HFFc6 (cell line): ENCODE results near the gene UBXN1. TPM values are rescaled to one million over a fixed set of nuclear protein-coding genes. Genes with fewer than 3 reads are reported as not detected.

Source experiments
- DNase-seq: peaks from one replicate; pipeline ENCODE4 v3.0.0-alpha.2; 2018
- H3K27ac Mint-ChIP-seq: 2 replicates; pipeline ENCODE4 v1.8.0; 2020; ENCODE audit warnings: mild to moderate bottlenecking, mixed read lengths
- H3K27me3 Mint-ChIP-seq: 2 replicates; pipeline ENCODE4 v1.8.0; 2021; ENCODE audit warnings: mild to moderate bottlenecking, moderate library complexity, mixed read lengths; ENCODE audit not compliant: insufficient read depth
- H3K36me3 Mint-ChIP-seq: 2 replicates; pipeline ENCODE4 v1.8.0; 2021; ENCODE audit warnings: low read depth, mixed read lengths
- H3K4me1 Mint-ChIP-seq: 2 replicates; pipeline ENCODE4 v1.8.0; 2020; ENCODE audit warnings: low read depth, mixed read lengths
- H3K4me3 Mint-ChIP-seq: 2 replicates; pipeline ENCODE4 v1.8.0; 2020; ENCODE audit warnings: mild to moderate bottlenecking, moderate library complexity, mixed read lengths
- H3K9me3 Mint-ChIP-seq: 2 replicates; pipeline ENCODE4 v1.8.0; 2020; ENCODE audit warnings: mild to moderate bottlenecking, mixed read lengths
- total RNA-seq, 6 experiments: library from RNA; stranded (reverse); fragmentation: NEBNext Ultra II Directional; extraction: Animal tissue kit (Norgen Biotek cat#: 25700); gene quantifications; 2 replicates in 1 of 6; 3 replicates in 5 of 6; pipeline ENCODE4 v1.2.3, GENCODE V29; 2021
- TF ChIP-seq, protein P1 (sequence below): fragments of 200-600 bp; sonication (generic); IDR thresholded peaks from 2 replicates; pipeline ENCODE4 v1.5.0; 2021; ENCODE audit warnings: antibody characterized with exemption, mild to moderate bottlenecking

The UBXN1 gene
- total RNA-seq, 6 experiments from 2014 or later: 85.2 to 114 (median 96.5) TPM

DNA sequence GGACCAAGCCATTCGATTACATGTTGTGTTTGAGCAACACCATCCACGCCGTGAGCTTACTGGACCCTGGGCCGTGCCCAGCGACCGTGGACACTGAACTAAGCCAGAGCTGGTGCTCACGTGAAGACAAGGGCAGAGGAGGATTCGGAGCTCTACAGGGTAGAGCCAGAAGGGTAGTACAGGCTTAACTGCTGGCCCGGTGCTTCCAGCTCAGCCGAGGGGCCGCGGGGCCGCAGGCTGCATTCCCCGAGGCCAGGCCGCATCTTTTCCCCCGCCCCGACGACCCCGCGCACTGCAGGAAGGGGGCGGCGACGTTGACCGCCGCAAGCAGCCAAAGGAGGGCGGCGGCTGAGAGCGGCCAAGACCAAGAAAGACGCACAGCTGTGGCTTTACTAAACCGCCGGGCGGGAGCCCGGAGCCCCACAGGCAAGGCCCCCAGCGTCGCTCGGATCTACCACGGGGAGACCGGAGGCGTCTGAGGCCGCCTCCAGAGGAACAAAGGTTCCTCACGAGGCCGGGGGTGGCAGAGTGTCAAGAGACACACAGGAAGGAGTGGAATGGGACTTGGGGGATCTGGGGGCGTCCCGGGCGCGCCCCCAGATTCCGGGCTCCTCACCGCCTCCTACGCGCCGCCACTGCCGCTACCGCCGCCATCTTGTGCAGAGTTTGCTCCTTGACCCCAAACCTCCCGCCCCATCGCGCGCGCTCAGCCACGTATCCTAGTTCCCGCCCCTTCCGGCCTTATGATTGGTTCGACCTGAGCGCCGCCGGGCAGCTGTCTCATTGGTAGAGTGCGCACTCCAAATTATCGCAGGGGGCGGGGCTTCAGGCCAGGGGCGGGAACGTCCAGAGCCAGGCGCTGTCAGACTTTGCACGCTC, 32.7 kb downstream of the UBXN1 start, which contains the start of gene GANAB:
GANAB (minus strand) TSS at position 668 of the 879 bp plus-strand sequence; CDS start at position 654, 14 bp downstream.
- Mint-ChIP-seq H3K27ac (peak within 1 kb of the TSS; percentile 92), H3K27me3 (peaks cover 2% of the 10 kb centered on the region; the same call in 1 of the 2 replicates), H3K4me1 (peaks cover 13% of the 10 kb centered on the region), H3K4me3 (peak within 1 kb of the TSS; percentile 98), H3K9me3 (no peaks in the 10 kb centered on the region), H3K36me3 (peaks cover 9% of the 10 kb centered on the region)
- peak; percentile 98 for DNase-seq
- TF ChIP-seq, protein P1, sequence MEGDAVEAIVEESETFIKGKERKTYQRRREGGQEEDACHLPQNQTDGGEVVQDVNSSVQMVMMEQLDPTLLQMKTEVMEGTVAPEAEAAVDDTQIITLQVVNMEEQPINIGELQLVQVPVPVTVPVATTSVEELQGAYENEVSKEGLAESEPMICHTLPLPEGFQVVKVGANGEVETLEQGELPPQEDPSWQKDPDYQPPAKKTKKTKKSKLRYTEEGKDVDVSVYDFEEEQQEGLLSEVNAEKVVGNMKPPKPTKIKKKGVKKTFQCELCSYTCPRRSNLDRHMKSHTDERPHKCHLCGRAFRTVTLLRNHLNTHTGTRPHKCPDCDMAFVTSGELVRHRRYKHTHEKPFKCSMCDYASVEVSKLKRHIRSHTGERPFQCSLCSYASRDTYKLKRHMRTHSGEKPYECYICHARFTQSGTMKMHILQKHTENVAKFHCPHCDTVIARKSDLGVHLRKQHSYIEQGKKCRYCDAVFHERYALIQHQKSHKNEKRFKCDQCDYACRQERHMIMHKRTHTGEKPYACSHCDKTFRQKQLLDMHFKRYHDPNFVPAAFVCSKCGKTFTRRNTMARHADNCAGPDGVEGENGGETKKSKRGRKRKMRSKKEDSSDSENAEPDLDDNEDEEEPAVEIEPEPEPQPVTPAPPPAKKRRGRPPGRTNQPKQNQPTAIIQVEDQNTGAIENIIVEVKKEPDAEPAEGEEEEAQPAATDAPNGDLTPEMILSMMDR: peak; percentile 20; the same call in 1 of the 2 replicates

DNA sequence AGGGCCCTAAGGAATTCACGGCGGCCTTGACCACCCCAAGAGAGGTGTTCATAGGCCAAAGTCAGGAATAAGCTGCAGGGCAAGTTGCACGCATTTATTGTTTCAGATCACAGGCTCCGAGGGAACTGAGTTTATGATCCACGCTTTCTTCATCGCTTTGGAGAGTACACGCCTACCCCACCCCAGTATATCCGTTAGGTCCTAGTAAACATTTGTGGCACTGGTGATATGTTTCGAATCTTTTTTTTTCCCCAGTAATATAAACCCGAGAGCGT, 33.3 kb downstream of the UBXN1 start:
- Mint-ChIP-seq H3K9me3 (no peaks in the 10 kb centered on the region), H3K4me3 (peak overlapping the region; percentile 98), H3K27me3 (peaks cover 2% of the 10 kb centered on the region; the same call in 1 of the 2 replicates), H3K4me1 (peaks cover 13% of the 10 kb centered on the region), H3K27ac (peak overlapping the region; percentile 92), H3K36me3 (peaks cover 9% of the 10 kb centered on the region)
- DNase-seq: no peak
- TF ChIP-seq, protein P1: no peak

DNA sequence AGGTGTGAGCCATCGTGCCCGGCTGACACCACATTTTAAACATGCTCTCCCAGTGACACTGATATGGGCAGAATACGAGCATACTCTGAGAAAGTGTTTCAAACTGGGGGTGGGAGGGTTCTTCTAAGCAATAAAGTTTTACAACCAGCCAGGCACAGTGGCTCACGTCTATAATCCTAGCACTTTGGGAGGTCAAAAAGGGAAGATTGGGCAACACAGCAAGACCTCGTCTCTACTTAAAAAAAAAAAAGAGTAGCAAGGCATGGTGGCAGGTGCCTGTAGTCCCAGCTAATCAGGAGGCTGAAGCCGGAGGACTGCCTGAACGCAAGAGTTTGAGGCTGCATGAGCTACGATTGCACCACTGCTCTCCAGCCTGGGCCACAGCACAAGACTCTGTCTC, 34.7 kb downstream of the UBXN1 start:
- Mint-ChIP-seq H3K9me3 (no peaks in the 10 kb centered on the region), H3K27ac (no peak overlapping the region), H3K4me3 (no peak overlapping the region; the same call in 1 of the 2 replicates), H3K36me3 (peaks cover 16% of the 10 kb centered on the region), H3K4me1 (peaks cover 13% of the 10 kb centered on the region), H3K27me3 (peaks cover 2% of the 10 kb centered on the region; the same call in 1 of the 2 replicates)
- no peak for DNase-seq
- TF ChIP-seq, protein P1: no peak

DNA sequence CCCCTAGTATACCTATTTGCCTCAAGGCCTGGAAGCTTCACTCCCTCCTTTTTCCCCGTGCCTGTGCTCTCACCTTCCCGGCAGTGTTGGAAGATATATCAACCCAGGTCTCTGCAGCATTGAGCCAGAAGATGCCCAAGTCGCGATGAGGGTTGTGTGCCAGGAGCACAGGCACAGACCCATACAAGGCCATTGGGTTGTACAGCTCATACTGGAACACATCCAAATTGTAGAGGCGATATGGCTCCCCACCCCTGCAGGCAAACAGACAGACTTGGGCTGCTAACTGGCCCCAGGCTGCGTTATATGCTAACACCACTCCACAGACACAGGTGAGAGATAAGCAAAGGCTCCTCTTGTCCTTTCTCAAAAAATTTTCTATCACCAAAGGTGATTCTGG, 46.4 kb downstream of the UBXN1 start:
- H3K4me3 Mint-ChIP-seq: no peak overlapping the region
- H3K4me1 Mint-ChIP-seq: no peaks in the 10 kb centered on the region
- peaks cover 1% of the 10 kb centered on the region; the same call in 1 of the 2 replicates for H3K27me3 Mint-ChIP-seq
- peak overlapping the region; percentile 32; the same call in 1 of the 2 replicates for H3K27ac Mint-ChIP-seq
- H3K36me3 Mint-ChIP-seq: peaks cover 47% of the 10 kb centered on the region
- H3K9me3 Mint-ChIP-seq: no peaks in the 10 kb centered on the region
- no peak for DNase-seq
- TF ChIP-seq, protein P1: no peak

DNA sequence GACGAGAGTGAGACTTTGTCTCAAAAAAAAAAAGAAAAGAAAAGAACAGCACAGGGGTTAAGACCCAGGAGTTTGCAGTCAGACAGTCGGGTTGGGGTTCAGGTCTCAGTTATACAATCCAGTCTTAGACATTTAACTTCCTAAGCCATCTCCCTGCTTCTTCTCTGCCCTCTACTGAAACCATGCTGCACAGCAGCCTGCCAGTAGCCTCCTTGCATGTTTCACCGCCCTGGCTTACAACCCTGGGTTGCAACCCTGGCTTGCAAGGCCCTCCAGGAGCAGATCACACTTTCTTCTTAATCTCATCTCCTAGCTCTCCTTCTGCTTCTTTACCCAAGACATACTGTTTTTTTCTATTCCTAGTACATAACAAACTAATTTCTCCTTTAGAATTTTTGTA, 51.2 kb downstream of the UBXN1 start:
- H3K27ac Mint-ChIP-seq: no peak overlapping the region
- no peak overlapping the region for H3K4me3 Mint-ChIP-seq
- TF ChIP-seq, protein P1: no peak
- peaks cover 49% of the 10 kb centered on the region for H3K36me3 Mint-ChIP-seq
- peaks cover under 1% of the 10 kb centered on the region; the same call in 1 of the 2 replicates for H3K4me1 Mint-ChIP-seq
- DNase-seq: no peak
- H3K27me3 Mint-ChIP-seq: peaks cover 1% of the 10 kb centered on the region; the same call in 1 of the 2 replicates
- no peaks in the 10 kb centered on the region for H3K9me3 Mint-ChIP-seq

Other genes starting within 250 kb of the UBXN1 start
- gene AHNAK, start 132.3 kb downstream of the UBXN1 start, total RNA-seq: 100 to 1,000 TPM; 426 to 589 (median 452) TPM
- 1,000 to 10,000 TPM; 1,302 to 1,474 (median 1,327) TPM for gene EEF1G, start 105.2 kb downstream of the UBXN1 start, total RNA-seq
- 10 to 100 TPM; 14.6 to 18.0 (median 16.9) TPM for gene TUT1, start 87.5 kb downstream of the UBXN1 start, total RNA-seq
- gene MTA2, start 77.2 kb downstream of the UBXN1 start, total RNA-seq: 100 to 1,000 TPM in 2 of 6 experiments, 10 to 100 TPM in 4; 89.6 to 106 (median 95.8) TPM
- gene EML3, start 66.3 kb downstream of the UBXN1 start, total RNA-seq: 10 to 100 TPM; 32.5 to 39.6 (median 36.4) TPM
- gene ROM1, start 65.8 kb downstream of the UBXN1 start, total RNA-seq: 1 to 10 TPM; 2.3 to 4.8 (median 3.2) TPM
- 10 to 100 TPM; 57.9 to 93.2 (median 63.0) TPM for gene B3GAT3, start 57.1 kb downstream of the UBXN1 start, total RNA-seq
- gene GANAB, start 32.5 kb downstream of the UBXN1 start, total RNA-seq: 100 to 1,000 TPM; 331 to 450 (median 416) TPM
- 10 to 100 TPM; 19.1 to 26.6 (median 23.3) TPM for gene INTS5, start 25.8 kb downstream of the UBXN1 start, total RNA-seq
- gene C11orf98, start 13.9 kb downstream of the UBXN1 start, total RNA-seq: 10 to 100 TPM; 56.1 to 74.6 (median 64.8) TPM
- gene CSKMT, start 13.8 kb downstream of the UBXN1 start, total RNA-seq: 10 to 100 TPM; 12.3 to 23.6 (median 17.2) TPM
- 10 to 100 TPM in 5 of 6 experiments, 1 to 10 TPM in 1; 9.8 to 14.2 (median 11.3) TPM for gene UQCC3, start 7.4 kb downstream of the UBXN1 start, total RNA-seq
- 1 to 10 TPM; 2.8 to 4.5 (median 3.7) TPM for gene LBHD1, start 6.8 kb downstream of the UBXN1 start, total RNA-seq
- gene LRRN4CL, start 10.5 kb upstream of the UBXN1 start, total RNA-seq: 1 to 10 TPM; 1.2 to 4.0 (median 1.4) TPM
- gene BSCL2, start 28.4 kb upstream of the UBXN1 start, total RNA-seq: 10 to 100 TPM; 50.7 to 67.4 (median 56.8) TPM
- not detected for gene GNG3, start 28.6 kb upstream of the UBXN1 start, total RNA-seq
- gene HNRNPUL2, start 48.4 kb upstream of the UBXN1 start, total RNA-seq: 10 to 100 TPM; 34.5 to 44.6 (median 41.6) TPM
- gene TTC9C, start 49.4 kb upstream of the UBXN1 start, total RNA-seq: 10 to 100 TPM; 46.2 to 52.7 (median 50.0) TPM
- 10 to 100 TPM in 1 of 6 experiments, 1 to 10 TPM in 5; 7.9 to 10.8 (median 8.9) TPM for gene ZBTB3, start 75.1 kb upstream of the UBXN1 start, total RNA-seq
- 10 to 100 TPM; 77.6 to 83.8 (median 81.4) TPM for gene POLR2G, start 82.5 kb upstream of the UBXN1 start, total RNA-seq
- 10 to 100 TPM in 5 of 6 experiments, 1 to 10 TPM in 1; 9.9 to 12.7 (median 10.6) TPM for gene TAF6L, start 92.3 kb upstream of the UBXN1 start, total RNA-seq
- 10 to 100 TPM; 47.2 to 66.3 (median 52.7) TPM for gene TMEM179B, start 108.3 kb upstream of the UBXN1 start, total RNA-seq
- 10 to 100 TPM; 12.8 to 15.0 (median 13.6) TPM for gene TMEM223, start 112.9 kb upstream of the UBXN1 start, total RNA-seq
- gene NXF1, start 126.4 kb upstream of the UBXN1 start, total RNA-seq: 10 to 100 TPM; 51.5 to 57.7 (median 55.0) TPM
- gene STX5, start 153.0 kb upstream of the UBXN1 start, total RNA-seq: 10 to 100 TPM; 41.4 to 54.6 (median 47.8) TPM
- gene TEX54, start 153.8 kb upstream of the UBXN1 start, total RNA-seq: not detected
- 10 to 100 TPM; 37.4 to 49.2 (median 41.0) TPM for gene WDR74, start 160.5 kb upstream of the UBXN1 start, total RNA-seq
- gene SLC3A2, start 201.8 kb upstream of the UBXN1 start, total RNA-seq: 100 to 1,000 TPM; 140 to 206 (median 180) TPM
- not detected for gene CHRM1, start 242.3 kb upstream of the UBXN1 start, total RNA-seq